ENCODE measurements around the gene ARHGAP26. TPM values are rescaled to one million over a fixed set of nuclear protein-coding genes. Genes with fewer than 3 reads are reported as not detected.

ARHGAP26 gene
- total RNA-seq, 1 experiment from 2014 or later, result 79.8 TPM

DNA sequence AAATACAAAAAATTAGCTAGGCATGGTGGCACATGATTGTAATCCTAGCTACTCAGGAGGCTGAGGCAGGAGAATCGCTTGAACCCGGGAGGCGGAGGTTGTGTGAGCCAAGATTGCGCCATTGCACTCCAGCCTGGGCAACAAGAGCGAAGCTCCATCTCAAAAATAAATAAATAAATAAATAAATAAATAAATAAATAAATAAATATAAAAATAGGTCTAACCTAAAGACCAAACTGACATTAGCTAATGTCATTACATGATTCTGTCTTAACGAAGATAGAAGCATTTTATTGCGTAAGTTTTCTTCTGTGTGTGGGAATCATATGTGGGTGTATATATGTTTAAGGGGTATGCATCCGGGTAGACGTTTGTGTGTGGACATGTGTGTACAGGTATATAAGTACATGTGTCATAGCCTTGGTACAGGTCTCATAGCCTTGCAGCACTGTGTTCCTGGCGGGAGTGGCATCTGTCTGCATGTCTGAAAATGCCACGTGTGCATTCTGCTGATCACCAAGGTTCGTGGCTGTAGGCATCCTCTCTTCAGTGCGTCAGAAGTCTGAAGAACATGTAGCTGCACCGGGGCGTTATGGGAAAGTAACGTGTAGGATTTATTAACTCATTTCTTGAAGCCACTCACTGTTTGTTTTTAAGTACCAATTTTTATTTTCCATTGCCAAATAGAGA, 335.2 kb downstream of the ARHGAP26 start:
- no peaks in the 10 kb centered on the region for H3K27me3 ChIP-seq (replicated peaks; ENCODE audit: control insufficient read depth, insufficient read depth, low read length)
- no peak overlapping the region for H3K4me3 Mint-ChIP-seq (ENCODE audit: unreplicated experiment)
- DNase-seq, result no peak
- H3K4me1 Mint-ChIP-seq (ENCODE audit: low read depth, unreplicated experiment), result no peaks in the 10 kb centered on the region
- no TSS peak for BruUV-seq (replicated peaks)
- no peaks in the 10 kb centered on the region for H3K36me3 ChIP-seq (ENCODE audit: control insufficient read depth, insufficient read depth, low read length)
- ChIA-PET CTCF (interaction anchor here (0.6 to 1.2 kb wide), 3 partner anchors 386 to 860 kb away, joined by 3 to 4 read pairs (median 3); no protein-coding TSS in a partner anchor), POLR2A (no interaction called here)
- H3K27ac Mint-ChIP-seq (ENCODE audit: unreplicated experiment), result no peak overlapping the region
- no peaks in the 10 kb centered on the region for H3K27me3 Mint-ChIP-seq (ENCODE audit: insufficient read depth, unreplicated experiment)
- intact Hi-C loops (cut with micrococcal nuclease; ENCODE audit: unreplicated experiment), result loop anchor here (10.0 kb wide), 1 partner anchor 849 kb away; no protein-coding TSS in a partner anchor
- no peaks in the 10 kb centered on the region for H3K9me3 Mint-ChIP-seq (ENCODE audit: unreplicated experiment)
- H3K4me1 ChIP-seq, result peaks cover 5% of the 10 kb centered on the region
- no peaks in the 10 kb centered on the region for H3K9me3 ChIP-seq
- H3K4me3 ChIP-seq (ENCODE audit: low read depth, low read length), result no peak overlapping the region
- no peak for TF ChIP-seq CTCF (IDR thresholded peaks at IDR 0.05; ENCODE audit: insufficient read depth in 1 of 2, low read depth in 1 of 2, low read length in 1 of 2, severe bottlenecking in 1 of 2, unreplicated experiment in 1 of 2)
- H3K36me3 Mint-ChIP-seq (ENCODE audit: insufficient read depth, unreplicated experiment), result peaks cover 26% of the 10 kb centered on the region

DNA sequence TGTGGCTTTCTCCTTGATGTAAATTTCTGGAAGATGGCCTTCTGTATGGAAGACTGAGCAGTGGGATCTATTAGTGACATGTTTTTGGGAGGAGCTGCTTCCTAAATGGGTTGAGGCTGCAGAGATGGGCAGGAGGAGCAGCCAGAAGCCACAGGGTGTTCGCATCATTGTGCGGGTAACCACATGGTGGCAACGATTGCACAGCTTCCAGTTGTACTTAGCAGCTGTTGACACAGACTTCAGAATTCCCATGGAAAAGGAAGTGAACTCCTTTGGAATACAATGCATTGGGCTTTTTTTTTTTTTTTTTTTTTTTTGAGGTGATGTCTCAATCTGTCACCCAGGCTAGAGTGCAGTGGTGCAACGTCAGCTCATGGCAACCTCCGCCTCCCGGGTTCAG, 336.0 kb downstream of the ARHGAP26 start:
- DNase-seq, result peak; percentile 55 to 67
- ChIA-PET POLR2A (no interaction called here), CTCF (interaction anchor here (0.6 to 1.2 kb wide), 7 partner anchors 12 to 859 kb away, joined by 3 to 7 read pairs (median 4); partner anchors contain the start of gene NR3C1)
- peak in 1 of 2 experiments; percentile 40 for TF ChIP-seq CTCF (IDR thresholded peaks at IDR 0.05; ENCODE audit: insufficient read depth in 1 of 2, low read depth in 1 of 2, low read length in 1 of 2, severe bottlenecking in 1 of 2, unreplicated experiment in 1 of 2)
- Mint-ChIP-seq H3K27ac (ENCODE audit: unreplicated experiment) (no peak overlapping the region), H3K36me3 (ENCODE audit: insufficient read depth, unreplicated experiment) (peaks cover 20% of the 10 kb centered on the region), H3K9me3 (ENCODE audit: unreplicated experiment) (no peaks in the 10 kb centered on the region), H3K4me3 (ENCODE audit: unreplicated experiment) (no peak overlapping the region), H3K27me3 (ENCODE audit: insufficient read depth, unreplicated experiment) (no peaks in the 10 kb centered on the region), H3K4me1 (ENCODE audit: low read depth, unreplicated experiment) (no peaks in the 10 kb centered on the region)
- BruUV-seq (replicated peaks), result no TSS peak
- no peaks in the 10 kb centered on the region for H3K9me3 ChIP-seq
- no peaks in the 10 kb centered on the region for H3K36me3 ChIP-seq (ENCODE audit: control insufficient read depth, insufficient read depth, low read length)
- no peaks in the 10 kb centered on the region for H3K27me3 ChIP-seq (replicated peaks; ENCODE audit: control insufficient read depth, insufficient read depth, low read length)
- intact Hi-C loops (cut with micrococcal nuclease; ENCODE audit: unreplicated experiment), result loop anchor here (1.0 to 10.0 kb wide), 3 partner anchors 297 to 849 kb away; partner anchors contain the start of gene NR3C1
- H3K4me3 ChIP-seq (ENCODE audit: low read depth, low read length), result no peak overlapping the region
- H3K4me1 ChIP-seq, result peaks cover 8% of the 10 kb centered on the region

- intact Hi-C loops (cut with micrococcal nuclease; ENCODE audit: unreplicated experiment), result loop anchor here (10.0 kb wide), 1 partner anchor 846 kb away; no protein-coding TSS in a partner anchor
- Mint-ChIP-seq H3K4me3 (ENCODE audit: unreplicated experiment) (no peak overlapping the region), H3K4me1 (ENCODE audit: low read depth, unreplicated experiment) (no peaks in the 10 kb centered on the region), H3K36me3 (ENCODE audit: insufficient read depth, unreplicated experiment) (peaks cover 7% of the 10 kb centered on the region), H3K27me3 (ENCODE audit: insufficient read depth, unreplicated experiment) (no peaks in the 10 kb centered on the region), H3K9me3 (ENCODE audit: unreplicated experiment) (no peaks in the 10 kb centered on the region), H3K27ac (ENCODE audit: unreplicated experiment) (no peak overlapping the region)
- H3K4me3 ChIP-seq (ENCODE audit: low read depth, low read length), result no peak overlapping the region
- H3K4me1 ChIP-seq, result peaks cover 8% of the 10 kb centered on the region
- no peaks in the 10 kb centered on the region for H3K36me3 ChIP-seq (ENCODE audit: control insufficient read depth, insufficient read depth, low read length)
- no peak for DNase-seq
- ChIA-PET CTCF (interaction anchor here (0.5 kb wide), 1 partner anchor 390 kb away, joined by 3 read pairs; no protein-coding TSS in a partner anchor), POLR2A (no interaction called here)
- H3K27me3 ChIP-seq (replicated peaks; ENCODE audit: control insufficient read depth, insufficient read depth, low read length), result no peaks in the 10 kb centered on the region
- no peaks in the 10 kb centered on the region for H3K9me3 ChIP-seq
- TF ChIP-seq CTCF (IDR thresholded peaks at IDR 0.05; ENCODE audit: insufficient read depth in 1 of 2, low read depth in 1 of 2, low read length in 1 of 2, severe bottlenecking in 1 of 2, unreplicated experiment in 1 of 2), result no peak
- no TSS peak for BruUV-seq (replicated peaks)
Observed at GRCh38 chr5:143108498-143109128, 338.4 kb downstream of the ARHGAP26 start.
